Astrocyte of the spinal cord (primary cell): ENCODE measurements around the gene CAMKV.
"Not testable (repeated sequence)": the region's sequence is repeated elsewhere in the genome, so short reads cannot be mapped to it uniquely, and the experiment has no call there.

Experiments
- DNase-seq: peaks from one replicate; pipeline ENCODE4 v3.0.0; 2011; ENCODE audit warnings: low read depth, low spot score
- H3K4me3 ChIP-seq: 2 replicates; pipeline ENCODE4 v1.5.1; 2011; ENCODE audit warnings: low read depth, mild to moderate bottlenecking, low read length, moderate library complexity
- in situ Hi-C: cut with HindIII; loops from 2 replicates; pipeline ENCODE4 v1.10.0; 2017; ENCODE audit warnings: low sequenced_read_pairs
- TF ChIP-seq, protein P1 (sequence below): IDR thresholded peaks from 2 replicates; pipeline ENCODE4 v1.5.1; 2012; ENCODE audit warnings: low read depth, mild to moderate bottlenecking, low read length, inconsistent platforms

CAMKV gene, protein sequence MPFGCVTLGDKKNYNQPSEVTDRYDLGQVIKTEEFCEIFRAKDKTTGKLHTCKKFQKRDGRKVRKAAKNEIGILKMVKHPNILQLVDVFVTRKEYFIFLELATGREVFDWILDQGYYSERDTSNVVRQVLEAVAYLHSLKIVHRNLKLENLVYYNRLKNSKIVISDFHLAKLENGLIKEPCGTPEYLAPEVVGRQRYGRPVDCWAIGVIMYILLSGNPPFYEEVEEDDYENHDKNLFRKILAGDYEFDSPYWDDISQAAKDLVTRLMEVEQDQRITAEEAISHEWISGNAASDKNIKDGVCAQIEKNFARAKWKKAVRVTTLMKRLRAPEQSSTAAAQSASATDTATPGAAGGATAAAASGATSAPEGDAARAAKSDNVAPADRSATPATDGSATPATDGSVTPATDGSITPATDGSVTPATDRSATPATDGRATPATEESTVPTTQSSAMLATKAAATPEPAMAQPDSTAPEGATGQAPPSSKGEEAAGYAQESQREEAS

DNA sequence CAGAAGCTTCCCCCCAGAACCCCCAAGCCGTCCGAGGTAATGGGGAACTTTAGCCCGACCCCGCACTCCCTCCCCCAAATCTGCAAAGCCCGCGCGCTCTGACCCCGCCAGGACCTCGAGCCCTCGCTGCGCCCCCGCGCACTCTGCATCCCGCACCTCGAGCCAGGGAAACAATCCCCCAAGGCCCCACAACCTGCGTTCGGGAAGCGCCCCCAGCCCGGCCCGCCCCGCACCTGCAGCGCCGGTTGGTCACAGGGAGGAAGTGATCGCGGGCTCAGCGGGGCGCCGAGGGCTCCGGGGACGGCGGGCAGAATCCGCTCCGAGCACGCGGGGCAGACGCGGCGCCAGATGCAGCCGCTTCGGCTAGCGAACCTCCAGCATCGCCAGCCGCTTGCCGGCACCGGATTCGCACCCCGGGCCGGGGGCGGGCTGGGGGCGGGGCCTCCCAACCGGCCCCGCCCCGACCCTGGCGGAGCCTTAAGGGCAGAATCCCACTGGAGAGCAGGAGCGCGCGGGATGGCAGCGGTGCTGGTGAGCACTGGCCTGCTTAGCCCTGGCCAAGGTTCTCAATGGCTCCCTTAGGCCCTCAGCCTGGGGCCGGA is at the start of gene CAMKV:
Gene CAMKV, minus strand, starts transcription at position 382 of the 602 bp plus-strand sequence. CDS start 7,518 bp downstream, outside the sequence.
- DNase-seq: no peak
- peak within 1 kb of the TSS; percentile 1 for H3K4me3 ChIP-seq
- TF ChIP-seq, protein P1, sequence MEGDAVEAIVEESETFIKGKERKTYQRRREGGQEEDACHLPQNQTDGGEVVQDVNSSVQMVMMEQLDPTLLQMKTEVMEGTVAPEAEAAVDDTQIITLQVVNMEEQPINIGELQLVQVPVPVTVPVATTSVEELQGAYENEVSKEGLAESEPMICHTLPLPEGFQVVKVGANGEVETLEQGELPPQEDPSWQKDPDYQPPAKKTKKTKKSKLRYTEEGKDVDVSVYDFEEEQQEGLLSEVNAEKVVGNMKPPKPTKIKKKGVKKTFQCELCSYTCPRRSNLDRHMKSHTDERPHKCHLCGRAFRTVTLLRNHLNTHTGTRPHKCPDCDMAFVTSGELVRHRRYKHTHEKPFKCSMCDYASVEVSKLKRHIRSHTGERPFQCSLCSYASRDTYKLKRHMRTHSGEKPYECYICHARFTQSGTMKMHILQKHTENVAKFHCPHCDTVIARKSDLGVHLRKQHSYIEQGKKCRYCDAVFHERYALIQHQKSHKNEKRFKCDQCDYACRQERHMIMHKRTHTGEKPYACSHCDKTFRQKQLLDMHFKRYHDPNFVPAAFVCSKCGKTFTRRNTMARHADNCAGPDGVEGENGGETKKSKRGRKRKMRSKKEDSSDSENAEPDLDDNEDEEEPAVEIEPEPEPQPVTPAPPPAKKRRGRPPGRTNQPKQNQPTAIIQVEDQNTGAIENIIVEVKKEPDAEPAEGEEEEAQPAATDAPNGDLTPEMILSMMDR: no peak
- in situ Hi-C loops: no loop called here

DNA sequence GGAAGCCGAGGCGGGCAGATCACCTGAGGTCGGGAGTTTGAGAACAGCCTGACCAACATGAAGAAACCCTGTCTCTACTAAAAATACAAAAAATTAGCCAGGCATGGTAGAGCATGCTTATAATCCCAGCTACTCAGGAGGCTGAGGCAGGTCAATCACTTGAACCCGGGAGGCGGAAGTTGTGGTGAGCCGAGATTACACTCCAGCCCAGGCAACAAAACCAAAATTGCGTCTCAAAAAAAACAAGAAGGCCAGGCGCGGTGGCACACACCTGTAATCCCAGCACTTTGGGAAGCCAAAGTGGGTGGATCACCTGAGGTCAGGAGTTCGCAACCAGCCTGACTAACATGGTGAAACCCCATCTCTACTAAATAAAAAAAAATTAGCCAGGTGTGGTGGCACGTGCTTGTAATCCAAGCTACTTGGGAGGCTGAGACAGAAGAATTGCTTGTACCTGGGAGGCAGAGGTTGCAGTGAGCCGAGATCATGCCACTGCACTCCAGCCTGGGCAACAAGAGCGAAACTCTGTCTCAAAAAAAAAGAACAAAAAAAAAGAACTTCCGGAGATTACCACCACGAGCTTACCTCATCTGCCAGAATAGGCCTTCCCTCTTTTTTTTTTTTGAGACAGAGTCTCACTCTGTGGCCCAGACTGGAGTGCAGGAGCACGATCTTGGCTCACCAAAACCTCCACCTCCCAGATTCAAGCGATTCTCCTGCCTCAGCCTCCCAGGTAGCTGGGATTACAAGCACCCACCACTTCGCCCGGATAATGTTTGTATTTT is 48.3 kb upstream of the CAMKV start:
- in situ Hi-C loops, H3K4me3 ChIP-seq, DNase-seq: not testable (repeated sequence)

DNA sequence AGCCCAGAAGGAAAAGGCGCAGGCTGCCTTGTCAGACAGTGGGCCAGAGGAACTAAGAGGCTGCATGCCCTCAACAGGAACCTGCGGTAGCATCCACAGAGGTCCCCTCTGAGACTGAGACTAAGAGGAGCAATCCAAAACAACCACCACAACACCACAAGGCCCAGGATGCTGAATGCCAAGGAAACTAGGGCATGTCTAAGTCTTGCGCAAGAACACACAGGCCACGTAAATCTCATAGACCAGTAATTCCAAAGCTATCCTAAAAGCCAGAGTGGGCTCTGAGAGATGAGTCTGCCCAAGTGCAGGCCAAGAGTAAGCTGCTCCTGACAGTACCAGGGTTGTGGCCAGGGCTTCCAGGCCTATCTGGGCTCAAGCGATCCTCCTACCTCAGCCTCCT is 47.0 kb upstream of the CAMKV start:
- TF ChIP-seq, protein P1: no peak
- in situ Hi-C loops: no loop called here
- DNase-seq: no peak
- no peak overlapping the region for H3K4me3 ChIP-seq

DNA sequence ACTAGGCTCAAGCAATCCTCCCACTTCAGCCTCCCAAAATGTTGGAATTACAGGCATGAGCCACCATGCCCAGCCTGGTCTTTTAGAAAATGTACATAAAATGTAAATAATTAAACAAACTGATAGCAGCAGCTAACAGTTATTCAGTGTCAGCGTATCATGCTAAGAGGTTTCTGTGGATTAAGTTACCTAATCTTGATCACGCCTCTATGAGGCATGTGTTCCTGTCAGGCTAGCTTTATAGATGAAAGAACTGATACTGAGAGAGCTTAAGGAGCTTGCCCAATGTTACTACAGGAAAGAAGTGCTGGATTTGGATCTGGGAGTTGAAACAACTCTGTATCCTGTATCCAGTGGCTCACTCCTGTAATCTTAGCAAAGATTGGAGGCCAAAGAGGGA is 45.2 kb upstream of the CAMKV start:
- in situ Hi-C loops: no loop called here
- TF ChIP-seq, protein P1: no peak
- no peak for DNase-seq
- no peak overlapping the region for H3K4me3 ChIP-seq

DNA sequence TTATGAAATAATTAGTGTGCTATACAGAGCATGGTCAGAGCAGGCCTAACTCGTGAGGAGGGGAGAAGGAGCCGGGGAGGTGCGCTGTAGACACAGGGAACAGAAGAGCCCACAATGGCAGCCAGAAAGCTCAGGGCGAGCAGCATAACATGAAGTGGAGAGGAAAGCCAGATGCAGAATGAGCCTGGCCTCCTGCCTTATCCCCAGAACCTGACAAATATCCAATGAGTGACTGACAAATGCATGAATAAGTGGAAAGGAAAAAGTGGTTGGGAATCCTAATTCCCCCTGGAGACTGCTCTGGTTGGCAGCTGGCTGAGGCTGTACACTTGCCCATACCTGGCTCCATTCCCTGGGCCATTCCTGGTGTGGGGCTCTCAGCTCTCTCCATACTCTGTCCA is 43.2 kb upstream of the CAMKV start:
- DNase-seq: no peak
- H3K4me3 ChIP-seq: no peak overlapping the region
- in situ Hi-C loops: no loop called here
- TF ChIP-seq, protein P1: no peak

DNA sequence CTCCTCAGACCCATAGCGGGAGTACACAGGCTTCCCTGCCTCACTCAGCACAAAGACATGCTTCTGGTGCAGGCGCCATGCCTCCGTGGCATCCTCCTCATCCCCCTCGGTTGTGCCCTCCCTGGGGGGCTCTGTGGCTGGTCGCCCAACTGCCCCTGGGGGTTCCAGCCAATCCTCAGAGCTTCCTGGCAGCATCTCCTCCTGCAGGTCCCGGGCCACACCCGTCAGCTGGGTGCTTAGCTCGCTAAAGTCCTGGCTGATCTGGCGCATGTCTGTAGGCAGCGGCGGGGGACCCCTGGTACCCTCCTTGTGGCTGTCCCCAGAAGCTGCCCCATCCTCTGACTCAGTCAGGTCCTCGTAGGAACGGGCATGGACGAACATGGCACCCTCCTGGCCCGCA is 41.9 kb upstream of the CAMKV start:
- no peak overlapping the region for H3K4me3 ChIP-seq
- DNase-seq: no peak
- in situ Hi-C loops: no loop called here
- TF ChIP-seq, protein P1: no peak
